ENCODE data around the gene NPL. TPM values are rescaled to one million over a fixed set of nuclear protein-coding genes. Genes with fewer than 3 reads are reported as not detected.

The NPL gene
- total and polyA plus RNA-seq, 2 of the 13 experiments (the other 11 are each of a cell fraction or from before 2014, with no cell fraction given) = 0.03 to 0.04 TPM

- TF ChIP-seq FOXJ3 (CRISPR knock-in tag; IDR thresholded peaks at IDR 0.05; ENCODE audit: borderline replicate concordance) = no peak
- TF ChIP-seq ZNF543 (CRISPR knock-in tag; IDR thresholded peaks at IDR 0.05) = 0 out of 2 replicates have a peak, but pooled peaks have one; percentile 42
- TF ChIP-seq, protein P1, sequence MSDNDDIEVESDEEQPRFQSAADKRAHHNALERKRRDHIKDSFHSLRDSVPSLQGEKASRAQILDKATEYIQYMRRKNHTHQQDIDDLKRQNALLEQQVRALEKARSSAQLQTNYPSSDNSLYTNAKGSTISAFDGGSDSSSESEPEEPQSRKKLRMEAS (IDR thresholded peaks at IDR 0.05) = peak; percentile 86
- TF ChIP-seq, protein P2, sequence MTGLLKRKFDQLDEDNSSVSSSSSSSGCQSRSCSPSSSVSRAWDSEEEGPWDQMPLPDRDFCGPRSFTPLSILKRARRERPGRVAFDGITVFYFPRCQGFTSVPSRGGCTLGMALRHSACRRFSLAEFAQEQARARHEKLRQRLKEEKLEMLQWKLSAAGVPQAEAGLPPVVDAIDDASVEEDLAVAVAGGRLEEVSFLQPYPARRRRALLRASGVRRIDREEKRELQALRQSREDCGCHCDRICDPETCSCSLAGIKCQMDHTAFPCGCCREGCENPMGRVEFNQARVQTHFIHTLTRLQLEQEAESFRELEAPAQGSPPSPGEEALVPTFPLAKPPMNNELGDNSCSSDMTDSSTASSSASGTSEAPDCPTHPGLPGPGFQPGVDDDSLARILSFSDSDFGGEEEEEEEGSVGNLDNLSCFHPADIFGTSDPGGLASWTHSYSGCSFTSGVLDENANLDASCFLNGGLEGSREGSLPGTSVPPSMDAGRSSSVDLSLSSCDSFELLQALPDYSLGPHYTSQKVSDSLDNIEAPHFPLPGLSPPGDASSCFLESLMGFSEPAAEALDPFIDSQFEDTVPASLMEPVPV (CRISPR knock-in tag; IDR thresholded peaks at IDR 0.05) = peak; percentile 39; the same call in 1 of the 2 replicates
- 0 out of 2 replicates have a peak, but pooled peaks have one; percentile 21 for TF ChIP-seq ZNF431 (CRISPR knock-in tag; IDR thresholded peaks at IDR 0.05; ENCODE audit: borderline replicate concordance, low read depth)
- no peak for TF ChIP-seq GTF2F1 (IDR thresholded peaks at IDR 0.05; ENCODE audit: low read length)
- peak; percentile 66; the same call in 1 of the 2 replicates for TF ChIP-seq PRDM15 (CRISPR knock-in tag; IDR thresholded peaks at IDR 0.05)
- TF ChIP-seq ZNF883 (CRISPR knock-in tag; IDR thresholded peaks at IDR 0.05; ENCODE audit: not compliant biosample characterization) = peak; percentile 55
- TF ChIP-seq, protein P3, sequence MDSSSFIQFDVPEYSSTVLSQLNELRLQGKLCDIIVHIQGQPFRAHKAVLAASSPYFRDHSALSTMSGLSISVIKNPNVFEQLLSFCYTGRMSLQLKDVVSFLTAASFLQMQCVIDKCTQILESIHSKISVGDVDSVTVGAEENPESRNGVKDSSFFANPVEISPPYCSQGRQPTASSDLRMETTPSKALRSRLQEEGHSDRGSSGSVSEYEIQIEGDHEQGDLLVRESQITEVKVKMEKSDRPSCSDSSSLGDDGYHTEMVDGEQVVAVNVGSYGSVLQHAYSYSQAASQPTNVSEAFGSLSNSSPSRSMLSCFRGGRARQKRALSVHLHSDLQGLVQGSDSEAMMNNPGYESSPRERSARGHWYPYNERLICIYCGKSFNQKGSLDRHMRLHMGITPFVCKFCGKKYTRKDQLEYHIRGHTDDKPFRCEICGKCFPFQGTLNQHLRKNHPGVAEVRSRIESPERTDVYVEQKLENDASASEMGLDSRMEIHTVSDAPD (CRISPR knock-in tag; IDR thresholded peaks at IDR 0.05) = 0 out of 2 replicates have a peak, but pooled peaks have one; percentile 40
- TF ChIP-seq ZNF790 (CRISPR knock-in tag; IDR thresholded peaks at IDR 0.05; ENCODE audit: borderline replicate concordance) = no peak
- peak; percentile 31 for TF ChIP-seq SAP130 (CRISPR knock-in tag; IDR thresholded peaks at IDR 0.05; ENCODE audit: low read depth)
- peak; percentile 59; the same call in 1 of the 2 replicates for TF ChIP-seq KLF15 (CRISPR knock-in tag; IDR thresholded peaks at IDR 0.05; ENCODE audit: borderline replicate concordance)
- TF ChIP-seq, protein P4, sequence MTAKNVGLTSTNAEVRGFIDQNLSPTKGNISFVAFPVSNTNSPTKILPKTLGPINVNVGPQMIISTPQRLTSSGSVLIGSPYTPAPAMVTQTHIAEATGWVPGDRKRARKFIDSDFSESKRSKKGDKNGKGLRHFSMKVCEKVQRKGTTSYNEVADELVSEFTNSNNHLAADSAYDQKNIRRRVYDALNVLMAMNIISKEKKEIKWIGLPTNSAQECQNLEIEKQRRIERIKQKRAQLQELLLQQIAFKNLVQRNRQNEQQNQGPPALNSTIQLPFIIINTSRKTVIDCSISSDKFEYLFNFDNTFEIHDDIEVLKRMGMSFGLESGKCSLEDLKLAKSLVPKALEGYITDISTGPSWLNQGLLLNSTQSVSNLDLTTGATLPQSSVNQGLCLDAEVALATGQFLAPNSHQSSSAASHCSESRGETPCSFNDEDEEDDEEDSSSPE (CRISPR knock-in tag; IDR thresholded peaks at IDR 0.05) = peak; percentile 77
- TF ChIP-seq SNAI1 (CRISPR knock-in tag; IDR thresholded peaks at IDR 0.05; ENCODE audit: borderline replicate concordance) = no peak; the same call in 1 of the 2 replicates
- TF ChIP-seq ZNF138 (CRISPR knock-in tag; IDR thresholded peaks at IDR 0.05; ENCODE audit: low read depth) = no peak
- no peak for TF ChIP-seq SMC3 (IDR thresholded peaks at IDR 0.05; ENCODE audit: low read length)
- TF ChIP-seq ZNF614 (CRISPR knock-in tag; IDR thresholded peaks at IDR 0.05; ENCODE audit: borderline replicate concordance) = no peak
- peak; percentile 25; the same call in 1 of the 2 replicates for TF ChIP-seq CREBL2 (CRISPR knock-in tag; IDR thresholded peaks at IDR 0.05; ENCODE audit: borderline replicate concordance)
Observed at GRCh38 chr1:182789138-182790076, at the start of gene NPL (continued).

All from HepG2 (cell line).